Esophagus squamous epithelium (tissue), 4 donors: Measurements from ENCODE around the gene ESYT1.

ENCODE experiments used
- CTCF ChIP-seq, 6 experiments: fragments of 450-650 bp in 4 of 6; fragments of 200-600 bp in 2 of 6; sonication (generic) in 2 of 6; IDR thresholded peaks; one replicate each; pipeline ENCODE4 v1.5.1; 2016 to 2019; ENCODE audit warnings: antibody characterized with exemption in 6 of 6, mild to moderate bottlenecking in 4 of 6, moderate library complexity in 4 of 6
- POLR2A ChIP-seq, 4 donors: fragments of 450-650 bp; IDR thresholded peaks; one replicate each; pipeline ENCODE4 v1.6.1; 2017; ENCODE audit warnings: antibody characterized with exemption in 4 of 4, mild to moderate bottlenecking in 4 of 4, moderate library complexity in 3 of 4

DNA sequence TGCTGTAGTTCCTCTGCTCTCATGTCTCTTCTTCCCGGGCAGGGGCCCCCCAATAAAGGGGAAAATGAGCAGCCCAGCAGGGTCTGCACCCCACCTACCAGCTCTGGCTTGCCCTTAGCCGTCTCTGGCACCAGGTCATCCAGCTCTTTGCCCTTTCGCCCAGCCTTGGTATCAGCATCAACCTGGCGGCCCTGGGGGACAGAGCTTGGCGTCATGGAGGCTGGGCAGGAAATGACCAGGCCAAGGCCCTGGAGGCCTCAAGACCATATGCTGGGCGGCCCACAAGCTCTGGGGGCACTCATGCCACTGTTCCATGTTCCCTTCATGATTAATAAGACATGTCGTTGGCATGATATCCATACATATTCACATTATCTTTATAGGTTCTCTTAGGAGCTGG, 44.8 kb downstream of the ESYT1 start:
- TF ChIP-seq CTCF (IDR thresholded peaks at IDR 0.05) (no peak), POLR2A (IDR thresholded peaks at IDR 0.05) (no peak)
